ENCODE results near the gene HDAC4. TPM values are rescaled to one million over a fixed set of nuclear protein-coding genes. Genes with fewer than 3 reads are reported as not detected.
A peak's percentile ranks its signal among the peaks of the same experiment; 100 is the strongest.

The HDAC4 gene
- polyA plus RNA-seq, 3 donors = 11.8 to 13.0 (median 12.9) TPM

GRCh38 chr2:239429473-239430350, 28.9 kb upstream of the HDAC4 start:
- no peak for DNase-seq (ENCODE audit: low read depth in 3 of 3, low spot score in 2 of 3)

DNA sequence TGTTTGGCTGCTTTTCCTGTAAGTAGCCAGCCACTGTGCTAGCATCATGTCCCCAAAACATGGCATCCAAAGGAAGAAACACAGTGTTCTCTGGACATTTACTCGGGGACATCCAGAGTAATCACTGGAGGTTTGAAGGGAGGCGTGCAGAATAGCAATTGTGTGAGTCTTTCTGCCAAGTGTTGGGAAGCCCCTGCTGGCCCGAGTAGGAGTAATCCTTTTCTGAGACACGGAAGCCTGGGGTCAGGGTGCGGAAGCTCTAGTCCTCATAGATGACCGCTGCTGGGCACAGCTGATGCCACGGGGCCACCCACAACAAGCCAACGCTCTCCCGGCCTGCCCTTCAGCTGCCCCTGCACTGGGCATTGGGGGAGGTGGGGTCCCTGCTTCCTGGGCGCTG, 24.8 kb upstream of the HDAC4 start:
- DNase-seq (ENCODE audit: low read depth in 3 of 3, low spot score in 2 of 3) = no peak

DNA sequence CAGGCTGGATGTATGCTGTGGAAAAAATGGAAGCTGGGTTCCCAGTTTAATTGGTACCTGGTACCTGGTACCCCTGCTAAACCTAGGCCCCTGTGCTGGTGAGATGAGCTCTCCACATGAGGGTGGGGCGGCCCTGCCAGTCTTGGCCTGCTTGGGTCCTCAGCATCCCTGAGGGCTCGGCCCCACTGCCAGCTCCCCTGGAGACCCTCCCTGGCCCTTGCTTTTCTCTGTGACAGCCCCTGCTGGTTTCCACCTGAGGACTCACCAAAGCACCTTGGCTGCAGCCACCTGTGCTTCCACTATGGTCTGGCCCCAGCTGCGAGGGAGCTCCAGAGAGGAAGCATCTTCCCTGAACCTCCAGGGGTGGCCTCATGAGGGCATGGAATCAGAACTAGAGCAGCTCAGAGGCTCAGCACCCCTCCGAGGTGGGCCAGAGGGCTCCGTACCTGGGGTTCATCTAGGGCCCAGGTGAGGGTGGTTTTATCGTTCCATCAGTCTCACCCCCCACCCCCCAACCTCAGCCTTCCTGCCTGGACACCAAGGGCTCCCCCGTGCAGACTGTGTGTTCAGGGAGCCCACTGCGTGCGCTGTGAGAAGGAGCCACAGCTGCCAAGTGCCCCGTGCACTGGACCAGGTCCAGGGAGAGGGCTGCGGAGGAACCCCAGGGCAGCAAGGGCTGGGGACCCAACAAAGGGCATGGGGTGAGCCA, 23.7 kb upstream of the HDAC4 start:
- DNase-seq (ENCODE audit: low read depth in 3 of 3, low spot score in 2 of 3) = no peak

GRCh38 chr2:239423551-239423950, 22.7 kb upstream of the HDAC4 start:
- DNase-seq (ENCODE audit: low read depth in 3 of 3, low spot score in 2 of 3) = no peak

DNA sequence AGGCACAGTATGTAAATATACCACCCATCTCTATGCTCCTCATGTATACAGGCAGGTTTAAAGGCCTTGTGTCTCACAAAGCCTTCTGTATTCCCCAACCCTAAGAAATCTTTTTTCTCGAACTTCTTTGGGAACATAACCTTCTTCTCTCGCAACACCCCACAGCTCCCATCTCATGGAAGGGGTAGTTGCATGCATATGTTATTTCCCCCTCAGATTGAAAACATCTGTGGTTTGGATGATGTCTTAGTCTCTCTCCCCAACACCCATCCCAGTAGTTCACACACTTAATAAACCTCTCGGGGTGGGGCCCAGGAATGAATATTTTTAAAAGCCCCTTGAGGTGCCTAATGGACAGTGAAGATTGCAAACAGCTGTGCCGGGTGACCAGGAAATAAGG, 21.0 kb upstream of the HDAC4 start:
- DNase-seq (ENCODE audit: low read depth in 3 of 3, low spot score in 2 of 3) = no peak

DNA sequence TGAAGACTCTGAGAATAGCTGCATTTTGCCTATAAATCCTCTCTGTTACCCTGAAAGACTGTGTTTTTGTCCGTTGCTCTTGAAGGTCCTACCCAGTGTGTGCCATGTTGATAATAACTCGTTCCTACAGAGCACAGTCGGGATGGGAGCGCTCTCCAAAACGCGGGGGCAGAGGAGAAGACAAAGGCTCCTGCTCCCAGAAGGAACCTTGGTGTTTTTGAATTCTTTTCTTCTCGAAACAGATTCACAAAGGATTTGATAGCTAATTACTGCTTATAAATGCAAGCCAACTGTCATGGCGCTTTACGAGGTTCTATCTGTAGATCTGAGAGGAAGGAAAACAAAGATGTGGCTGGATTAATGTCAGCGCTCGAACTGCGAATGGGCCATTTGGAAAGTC, 19.3 kb upstream of the HDAC4 start:
- DNase-seq (ENCODE audit: low read depth in 3 of 3, low spot score in 2 of 3) = no peak

- DNase-seq (ENCODE audit: low read depth in 3 of 3, low spot score in 2 of 3) = no peak
Observed at GRCh38 chr2:239418918-239419317, 18.1 kb upstream of the HDAC4 start.

GRCh38 chr2:239412905-239413603, 12.2 kb upstream of the HDAC4 start:
- DNase-seq (ENCODE audit: low read depth in 3 of 3, low spot score in 2 of 3) = no peak

DNA sequence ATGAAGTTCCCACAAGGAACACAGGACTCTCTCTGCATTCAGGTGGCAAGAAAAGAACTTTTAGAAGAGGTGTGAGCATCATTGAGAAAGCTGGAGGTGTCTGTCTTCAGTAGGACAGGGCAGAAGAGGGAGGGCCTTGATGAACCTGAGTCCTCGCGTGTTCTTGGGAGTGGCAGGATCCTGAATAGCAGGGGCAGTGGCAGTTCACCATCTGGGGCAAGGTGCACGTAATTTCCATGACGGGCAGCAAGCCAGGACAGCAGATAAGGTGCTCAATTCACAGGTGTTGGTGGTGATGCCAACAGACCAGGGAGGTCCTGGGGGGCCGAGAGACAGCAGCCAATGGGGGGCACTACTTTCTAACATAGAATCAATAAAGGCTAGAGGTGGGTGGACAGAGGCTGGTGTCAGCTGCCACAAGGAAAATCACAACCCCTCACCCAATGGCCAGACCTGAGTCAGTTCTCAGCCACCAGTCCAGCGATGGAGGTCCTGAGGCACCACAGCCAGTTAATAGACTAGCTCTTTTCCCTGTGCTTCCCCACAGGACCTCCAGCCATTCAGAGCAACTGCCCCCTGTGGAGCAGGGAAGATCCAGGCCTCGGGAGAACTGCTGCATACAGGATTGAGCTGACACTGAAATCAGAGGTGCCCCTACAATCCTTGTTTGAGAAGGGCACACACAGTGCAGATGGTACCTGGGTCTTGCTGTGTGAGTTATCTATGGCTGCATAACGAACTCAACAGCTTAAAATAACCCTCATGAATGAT, 10.9 kb upstream of the HDAC4 start:
- DNase-seq (ENCODE audit: low read depth in 3 of 3, low spot score in 2 of 3) = no peak

DNA sequence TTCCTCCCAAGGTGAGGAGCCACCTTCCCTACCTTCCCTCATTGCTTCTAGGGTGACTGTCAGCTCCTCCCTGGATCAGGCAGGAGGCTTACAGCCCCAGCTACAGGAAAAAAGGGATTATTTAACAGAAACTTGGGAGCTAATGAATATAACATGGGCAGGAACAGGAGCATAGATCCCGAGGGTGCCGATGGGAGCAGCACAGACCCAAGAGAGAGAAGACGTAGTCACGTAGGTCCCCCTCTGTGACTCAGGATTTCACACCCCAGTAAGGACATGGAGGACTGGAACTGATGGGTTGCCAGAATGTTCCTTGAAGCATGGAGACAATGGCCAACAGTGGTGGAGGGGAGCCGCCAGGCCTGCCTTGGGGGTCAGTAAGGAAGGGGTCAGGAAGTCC, 10.3 kb upstream of the HDAC4 start:
- no peak for DNase-seq (ENCODE audit: low read depth in 3 of 3, low spot score in 2 of 3)

DNA sequence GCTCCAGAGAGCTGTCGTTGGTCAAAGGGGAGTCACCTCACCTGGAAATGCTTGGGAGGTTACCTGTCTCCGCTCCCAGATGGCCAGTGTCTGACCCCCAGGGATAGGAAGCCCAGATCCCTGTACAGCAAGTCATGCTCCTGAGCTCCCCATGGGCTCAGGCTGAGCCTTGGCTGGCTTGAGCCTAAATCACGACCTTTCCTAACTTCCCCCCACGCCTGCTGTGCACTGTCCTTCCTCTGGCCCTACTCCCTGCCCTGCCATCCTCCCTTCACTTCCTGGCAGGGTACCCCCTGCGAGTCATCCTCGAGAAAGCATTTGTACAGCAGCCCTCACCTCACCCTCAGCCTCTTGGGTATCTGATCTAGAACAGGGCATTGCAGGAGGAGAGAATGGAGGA, 9.2 kb upstream of the HDAC4 start:
- DNase-seq (ENCODE audit: low read depth in 3 of 3, low spot score in 2 of 3) = no peak

DNA sequence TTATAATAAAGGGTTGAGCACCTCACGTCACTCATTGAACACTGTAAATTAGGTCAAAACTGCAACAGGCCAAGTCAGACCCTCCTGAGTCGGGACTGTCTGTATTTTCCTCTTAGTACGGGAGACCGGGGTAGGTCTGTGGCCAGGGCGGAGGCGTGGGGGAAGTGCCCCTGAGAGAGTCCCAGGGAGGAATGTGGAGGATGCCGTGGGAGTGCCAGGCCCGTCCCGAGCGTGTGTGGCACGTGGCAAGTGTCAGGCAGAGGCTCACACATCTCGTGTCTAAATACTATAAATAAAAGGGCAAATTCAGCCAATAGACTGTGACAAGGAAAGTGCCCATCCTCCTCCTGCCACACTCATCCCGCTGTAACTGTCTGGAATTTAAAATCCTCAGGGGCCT, 6.3 kb upstream of the HDAC4 start:
- no peak for DNase-seq (ENCODE audit: low read depth in 3 of 3, low spot score in 2 of 3)

- DNase-seq (ENCODE audit: low read depth in 3 of 3, low spot score in 2 of 3) = no peak
Observed at GRCh38 chr2:239406316-239406995, 5.6 kb upstream of the HDAC4 start.

- no peak for DNase-seq (ENCODE audit: low read depth in 3 of 3, low spot score in 2 of 3)
Observed at GRCh38 chr2:239405071-239405470, 4.3 kb upstream of the HDAC4 start.

DNA sequence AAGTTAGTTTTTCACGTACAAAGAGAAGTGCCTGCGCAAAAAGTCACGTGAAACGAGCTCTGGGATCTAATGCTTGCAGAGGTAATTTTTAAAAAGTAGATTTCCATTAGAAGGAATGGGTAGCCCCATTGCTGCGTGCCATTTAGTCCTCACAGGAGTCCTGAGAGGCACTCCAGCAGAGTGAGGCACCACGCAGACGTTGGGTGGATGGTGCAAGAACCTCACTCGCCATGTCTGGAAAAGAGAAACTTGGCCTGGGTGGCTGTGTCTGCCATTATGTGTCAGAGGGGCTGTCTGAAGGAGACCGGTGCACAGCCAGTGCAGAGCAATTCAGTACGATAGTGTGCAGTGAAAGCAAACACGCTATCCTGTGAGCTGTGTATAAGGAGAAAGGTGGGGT, 1.8 kb upstream of the HDAC4 start:
- DNase-seq (ENCODE audit: low read depth in 3 of 3, low spot score in 2 of 3) = no peak

GRCh38 chr2:239401881-239402233, 1.0 kb upstream of the HDAC4 start:
- DNase-seq (ENCODE audit: low read depth in 3 of 3, low spot score in 2 of 3) = no peak

DNA sequence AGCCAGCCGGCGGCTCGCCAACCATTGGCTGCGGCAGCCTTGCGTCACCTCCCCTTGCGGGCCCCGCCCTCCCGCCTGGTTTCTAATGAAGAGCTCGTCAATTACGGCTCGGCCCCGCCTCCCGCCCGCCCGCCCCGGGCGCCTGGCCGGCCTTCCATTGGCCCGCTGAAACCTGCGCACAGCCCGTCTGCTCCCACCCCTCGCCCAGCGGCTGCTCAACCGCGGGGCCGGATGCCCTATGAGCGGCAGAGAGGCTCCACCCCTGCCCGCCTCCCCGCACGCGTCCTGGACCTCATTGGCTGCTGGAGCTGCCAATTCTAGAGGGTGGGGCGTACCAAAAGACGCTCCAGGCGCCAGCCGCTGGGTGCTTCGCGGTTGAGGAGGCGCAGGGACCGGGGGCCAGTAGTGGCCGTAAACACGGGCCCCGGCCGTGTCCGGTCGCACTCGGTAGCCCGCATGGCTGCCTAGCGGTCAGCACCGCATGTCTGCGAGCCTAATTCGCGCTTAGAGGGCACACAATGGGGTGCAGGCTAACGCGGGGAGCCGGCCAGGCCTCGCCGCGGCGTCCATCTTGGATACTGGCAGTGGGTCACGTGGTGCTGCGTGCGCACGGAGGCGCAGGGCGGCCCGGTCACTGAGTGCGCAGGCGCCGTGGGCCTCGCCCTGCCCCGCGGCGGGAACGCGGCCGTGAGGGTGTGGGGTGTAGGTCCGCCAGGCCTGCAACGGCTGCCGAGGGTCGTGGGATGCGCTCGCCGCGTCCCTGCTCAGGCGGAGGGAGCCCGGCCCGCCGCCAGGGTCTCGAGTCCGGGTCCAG, 454 bp upstream of the HDAC4 start:
- peak; percentile 94 to 95 (median 95) for DNase-seq (ENCODE audit: low read depth in 3 of 3, low spot score in 2 of 3)

DNA sequence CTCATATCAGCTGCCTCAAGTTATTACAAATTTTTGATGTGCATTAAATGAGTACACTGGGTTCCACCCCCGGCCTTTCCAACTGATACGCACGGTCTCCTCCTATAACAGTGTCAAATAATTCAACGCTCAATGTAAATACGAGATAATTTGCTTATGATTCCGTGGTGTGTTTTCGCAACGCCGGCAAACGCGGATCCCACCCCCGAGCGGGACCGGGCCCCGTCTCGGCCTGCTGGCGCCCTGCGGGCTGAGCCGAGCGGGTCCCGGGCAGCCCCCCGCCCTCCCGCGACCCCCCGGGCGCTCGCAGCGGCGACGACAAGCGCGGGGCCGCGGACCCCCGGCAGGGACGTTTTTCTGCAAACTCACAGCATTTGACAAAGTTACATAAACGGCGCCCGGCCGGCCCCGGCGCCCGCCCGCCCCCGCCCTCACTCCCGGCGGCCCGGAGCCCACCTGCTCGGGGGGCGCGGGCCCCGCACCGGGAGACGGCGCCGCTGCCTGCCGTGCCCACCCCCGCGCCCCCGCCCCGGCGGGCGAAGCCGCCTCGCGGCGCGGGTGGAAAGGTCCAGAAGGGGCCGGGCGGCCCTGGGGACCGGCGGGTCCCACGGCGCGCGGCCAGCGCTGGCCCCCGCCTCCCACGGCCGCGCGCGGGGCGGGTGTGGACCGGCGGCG, 762 bp downstream of the HDAC4 start:
- no peak for DNase-seq (ENCODE audit: low read depth in 3 of 3, low spot score in 2 of 3)

DNA sequence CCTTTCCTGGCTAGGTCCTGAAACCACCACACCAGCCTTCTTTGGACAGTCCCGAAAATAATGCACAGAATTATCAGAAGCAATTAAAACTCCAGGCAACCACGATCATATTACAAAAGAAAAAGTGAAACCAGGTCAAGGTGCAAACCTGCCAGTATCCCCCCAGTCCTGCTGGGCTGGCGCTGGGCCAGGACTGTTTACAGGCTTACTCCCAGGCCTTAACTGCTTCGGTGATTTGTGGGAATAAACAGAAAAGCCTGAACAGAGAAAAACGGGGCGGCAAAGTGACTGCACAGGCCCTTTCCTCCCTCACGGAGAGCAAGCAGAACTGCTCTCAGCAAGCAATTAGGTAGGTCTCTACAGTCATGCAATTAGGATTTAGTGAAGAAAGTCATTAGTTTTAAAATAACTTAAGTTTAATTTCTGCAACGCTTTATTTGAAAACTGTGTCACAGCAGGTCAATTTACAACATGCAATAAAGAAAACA, 1.3 kb downstream of the HDAC4 start:
- no peak for DNase-seq (ENCODE audit: low read depth in 3 of 3, low spot score in 2 of 3)
